ENCODE measurements around the gene VWDE. TPM values are rescaled to one million over a fixed set of nuclear protein-coding genes. Genes with fewer than 3 reads are reported as not detected.

The VWDE gene
- total and polyA plus RNA-seq, 8 donors, result 0.06 to 19.3 (median 1.4) TPM; not detected in 3

- no peak for DNase-seq
- intact Hi-C loops (cut with DNase I; ENCODE audit: low total_unique reads), result no loop called here
Measured at GRCh38 chr7:12300415-12300814, 103.2 kb downstream of the VWDE start.

GRCh38 chr7:12299367-12299766 is 104.3 kb downstream of the VWDE start:
- WGBS, 5 donors, result 82 to 92% (median 87%) methylated on average over 3 of the region's 3 CpGs
- no peak for DNase-seq
- no peaks in the 10 kb centered on the region for H3K36me3 ChIP-seq
- H3K27me3 ChIP-seq, result no peaks in the 10 kb centered on the region
- TF ChIP-seq, protein P1, sequence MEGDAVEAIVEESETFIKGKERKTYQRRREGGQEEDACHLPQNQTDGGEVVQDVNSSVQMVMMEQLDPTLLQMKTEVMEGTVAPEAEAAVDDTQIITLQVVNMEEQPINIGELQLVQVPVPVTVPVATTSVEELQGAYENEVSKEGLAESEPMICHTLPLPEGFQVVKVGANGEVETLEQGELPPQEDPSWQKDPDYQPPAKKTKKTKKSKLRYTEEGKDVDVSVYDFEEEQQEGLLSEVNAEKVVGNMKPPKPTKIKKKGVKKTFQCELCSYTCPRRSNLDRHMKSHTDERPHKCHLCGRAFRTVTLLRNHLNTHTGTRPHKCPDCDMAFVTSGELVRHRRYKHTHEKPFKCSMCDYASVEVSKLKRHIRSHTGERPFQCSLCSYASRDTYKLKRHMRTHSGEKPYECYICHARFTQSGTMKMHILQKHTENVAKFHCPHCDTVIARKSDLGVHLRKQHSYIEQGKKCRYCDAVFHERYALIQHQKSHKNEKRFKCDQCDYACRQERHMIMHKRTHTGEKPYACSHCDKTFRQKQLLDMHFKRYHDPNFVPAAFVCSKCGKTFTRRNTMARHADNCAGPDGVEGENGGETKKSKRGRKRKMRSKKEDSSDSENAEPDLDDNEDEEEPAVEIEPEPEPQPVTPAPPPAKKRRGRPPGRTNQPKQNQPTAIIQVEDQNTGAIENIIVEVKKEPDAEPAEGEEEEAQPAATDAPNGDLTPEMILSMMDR (IDR thresholded peaks at IDR 0.05), result no peak
- TF ChIP-seq POLR2AphosphoS5 (IDR thresholded peaks at IDR 0.05) (no peak), EP300 (IDR thresholded peaks at IDR 0.05) (no peak)
- H3K9me3 ChIP-seq, result peaks cover 0 to 6% (median 0%) of the 10 kb centered on the region in 4 donors
- no peaks in the 10 kb centered on the region for H3K4me1 ChIP-seq
- no peak overlapping the region for H3K4me3 ChIP-seq
- intact Hi-C loops (cut with DNase I; ENCODE audit: low total_unique reads), result no loop called here
- H3K27ac ChIP-seq, result no peak overlapping the region

More at GRCh38 chr7:12300415-12300814, 103.2 kb downstream of the VWDE start:
- no peak overlapping the region for H3K4me3 ChIP-seq
- TF ChIP-seq POLR2A (IDR thresholded peaks at IDR 0.05) (no peak), POLR2AphosphoS5 (IDR thresholded peaks at IDR 0.05) (no peak), EP300 (IDR thresholded peaks at IDR 0.05) (no peak)
- TF ChIP-seq, protein P1 (IDR thresholded peaks at IDR 0.05), result no peak
- no peaks in the 10 kb centered on the region for H3K36me3 ChIP-seq
- no peaks in the 10 kb centered on the region for H3K4me1 ChIP-seq
- no peaks in the 10 kb centered on the region for H3K27me3 ChIP-seq
- no peak overlapping the region for H3K27ac ChIP-seq
- 58 to 96% (median 79%) methylated on average over 4 of the region's 4 CpGs for WGBS, 5 donors
- peaks cover 0 to 7% (median 0%) of the 10 kb centered on the region in 4 donors for H3K9me3 ChIP-seq

DNA sequence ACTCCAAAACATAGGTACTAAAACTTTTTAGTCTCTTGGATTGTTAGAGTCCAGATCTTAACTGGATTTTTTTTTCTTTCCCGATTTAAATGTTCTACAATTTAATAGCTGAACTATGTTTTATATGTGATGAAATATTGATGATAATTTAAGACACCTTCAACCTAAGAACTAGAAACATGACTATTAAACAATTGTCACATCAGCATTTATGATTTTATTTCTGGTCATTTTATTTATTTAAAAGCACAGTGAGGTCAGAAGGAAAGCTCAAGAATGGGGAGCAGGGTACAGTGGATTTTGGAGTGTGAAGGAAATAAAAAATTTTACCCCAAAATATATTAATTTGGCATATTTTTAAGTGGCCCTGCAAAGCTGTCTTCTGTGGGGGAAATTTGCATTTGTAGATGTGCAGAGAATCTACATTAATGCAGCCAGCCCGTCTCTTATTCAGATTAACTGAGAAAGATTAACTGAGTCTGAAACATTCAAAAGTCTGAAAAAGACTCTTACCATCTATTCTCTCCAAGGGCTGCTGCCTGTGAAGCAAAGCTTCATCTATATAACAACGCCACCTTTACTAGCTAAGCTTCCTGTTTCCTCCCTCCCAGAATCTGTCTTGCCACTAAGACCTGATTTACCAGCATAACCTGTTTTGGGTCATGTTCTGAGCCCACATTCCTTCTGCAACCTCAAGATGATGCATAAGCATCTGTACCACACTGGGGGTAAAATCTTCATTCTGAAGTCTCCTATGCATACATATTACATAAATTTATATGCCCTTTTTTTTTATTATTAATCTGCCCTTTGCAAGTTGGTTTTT is 106.2 kb downstream of the VWDE start:
- H3K4me3 ChIP-seq, result no peak overlapping the region
- H3K27me3 ChIP-seq, result no peaks in the 10 kb centered on the region
- no peaks in the 10 kb centered on the region for H3K36me3 ChIP-seq
- TF ChIP-seq POLR2AphosphoS5 (IDR thresholded peaks at IDR 0.05), result no peak
- no peak for TF ChIP-seq POLR2A (IDR thresholded peaks at IDR 0.05)
- TF ChIP-seq, protein P1 (IDR thresholded peaks at IDR 0.05), result no peak
- no peak for TF ChIP-seq EP300 (IDR thresholded peaks at IDR 0.05)
- no peak overlapping the region for H3K27ac ChIP-seq
- H3K4me1 ChIP-seq, result no peaks in the 10 kb centered on the region
- H3K9me3 ChIP-seq, result peaks cover 0 to 6% (median 0%) of the 10 kb centered on the region in 4 donors
- intact Hi-C loops (cut with DNase I; ENCODE audit: low total_unique reads), result no loop called here
- 62 to 84% (median 77%) methylated on average over 3 of the region's 3 CpGs for WGBS, 5 donors
- DNase-seq, result peak in 1 of 2 donors; percentile 46

GRCh38 chr7:12296051-12296570 is 107.6 kb downstream of the VWDE start:
- WGBS, 5 donors, result 88 to 98% (median 93%) methylated on average over 7 of the region's 7 CpGs
- no peaks in the 10 kb centered on the region for H3K4me1 ChIP-seq
- intact Hi-C loops (cut with DNase I; ENCODE audit: low total_unique reads), result no loop called here
- H3K36me3 ChIP-seq, result no peaks in the 10 kb centered on the region
- no peak for DNase-seq
- H3K4me3 ChIP-seq, result no peak overlapping the region
- no peak overlapping the region for H3K27ac ChIP-seq
- no peaks in the 10 kb centered on the region for H3K27me3 ChIP-seq
- peaks cover 4 to 18% (median 11%) of the 10 kb centered on the region in 4 donors for H3K9me3 ChIP-seq
- TF ChIP-seq EP300 (IDR thresholded peaks at IDR 0.05), result no peak

- H3K4me3 ChIP-seq, result no peak overlapping the region
- H3K27me3 ChIP-seq, result no peaks in the 10 kb centered on the region
- DNase-seq, result no peak
- H3K4me1 ChIP-seq, result no peaks in the 10 kb centered on the region
- no peak overlapping the region for H3K27ac ChIP-seq
- TF ChIP-seq, protein P1 (IDR thresholded peaks at IDR 0.05), result no peak
- TF ChIP-seq EP300 (IDR thresholded peaks at IDR 0.05), result no peak
- no peak for TF ChIP-seq POLR2A (IDR thresholded peaks at IDR 0.05)
- no peak for TF ChIP-seq POLR2AphosphoS5 (IDR thresholded peaks at IDR 0.05)
- H3K36me3 ChIP-seq, result no peaks in the 10 kb centered on the region
- intact Hi-C loops (cut with DNase I; ENCODE audit: low total_unique reads), result no loop called here
- peaks cover 4 to 33% (median 18%) of the 10 kb centered on the region in 4 donors for H3K9me3 ChIP-seq
- 33 to 60% (median 43%) methylated on average over 2 of the region's 2 CpGs for WGBS, 5 donors
Measured at GRCh38 chr7:12294701-12295100, 109.0 kb downstream of the VWDE start.

All from stomach (tissue), 9 donors.